HG03558 (cell line): ENCODE measurements around the gene SUPT16H.
"Not testable (repeated sequence)": the region's sequence is repeated elsewhere in the genome, so short reads cannot be mapped to it uniquely, and the experiment has no call there.

Source experiments
- ATAC-seq: cut with Tn5 transposase; IDR thresholded peaks from one replicate; pipeline ENCODE4 v1.9.1; 2021; ENCODE audit warnings: moderate number of reproducible peaks; ENCODE audit not compliant: unreplicated experiment; ENCODE audit errors: extremely low read depth

Gene SUPT16H

DNA sequence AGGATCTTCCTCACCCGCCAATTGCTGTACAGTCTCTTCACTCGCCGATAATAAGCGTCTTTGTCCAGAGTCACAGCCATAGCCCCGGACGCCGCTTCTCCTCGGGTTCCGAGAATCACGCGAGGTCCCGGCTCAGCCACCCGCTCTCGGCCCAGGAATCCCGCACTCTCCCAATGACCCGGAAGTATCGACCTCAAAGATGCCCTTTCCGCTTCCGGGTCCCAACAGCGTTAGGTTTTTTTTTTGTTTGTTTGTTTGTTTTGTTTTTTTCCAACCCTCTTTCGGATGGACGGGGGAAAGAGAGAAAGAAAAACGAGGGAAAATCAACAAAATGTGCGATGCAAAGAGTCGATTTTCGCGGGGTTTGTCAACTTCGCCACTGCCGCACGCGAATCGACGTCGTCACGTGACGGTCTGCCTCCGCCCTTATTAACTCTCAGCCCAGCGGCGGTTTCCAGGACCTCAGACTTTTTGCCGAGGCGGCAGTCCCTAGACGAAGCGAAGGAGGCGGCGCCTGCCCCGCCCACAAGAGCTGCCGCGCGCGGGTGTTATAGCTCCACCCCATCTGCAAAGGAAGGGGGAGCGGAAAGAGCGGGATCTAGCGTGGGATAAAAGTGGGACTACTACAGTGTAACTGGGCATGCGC is at the start of gene SUPT16H:
TSS of gene SUPT16H (minus strand) at position 172 of the 646 bp plus-strand sequence. CDS start at position 80, 92 bp downstream.
- peak; percentile 89 for ATAC-seq

DNA sequence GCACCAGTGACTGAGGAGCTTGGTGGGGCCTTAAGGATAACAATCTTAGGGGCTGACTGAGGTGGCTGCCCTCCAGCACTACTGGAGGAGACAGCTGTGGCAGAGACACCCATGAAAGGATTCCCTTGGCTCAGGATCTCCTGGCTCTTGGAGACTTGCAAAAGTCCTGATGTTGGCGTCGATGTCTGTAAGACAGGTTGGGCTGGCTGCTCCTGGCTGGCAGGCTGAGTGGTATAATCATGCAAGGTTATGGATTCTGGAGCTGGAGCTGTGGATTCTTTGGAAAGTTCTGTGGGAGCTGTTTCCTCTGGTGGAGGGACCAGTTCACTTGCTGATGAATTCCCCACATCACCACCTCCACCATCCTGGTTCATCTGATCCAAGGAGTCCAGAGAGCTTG is 47.3 kb upstream of the SUPT16H start:
- ATAC-seq = no peak

DNA sequence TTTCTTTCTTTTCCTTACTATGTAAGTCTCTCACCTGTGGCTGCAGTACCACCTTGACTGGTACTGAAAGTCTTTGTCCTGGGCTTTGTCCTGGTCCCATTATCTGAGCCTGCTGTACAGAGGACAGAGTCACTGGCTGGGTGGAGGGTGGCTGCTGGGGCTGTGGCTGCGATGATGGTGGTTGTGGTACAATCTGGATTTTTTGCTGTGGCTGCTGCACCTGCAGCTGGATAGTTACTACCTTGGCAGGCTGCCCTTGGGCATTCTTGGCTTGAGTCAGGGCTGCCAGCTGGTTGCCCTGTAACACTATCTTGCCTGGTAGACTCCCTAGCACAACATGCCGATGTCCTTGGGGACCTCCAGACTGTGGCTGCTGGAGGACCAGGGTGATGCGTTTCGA is 45.1 kb upstream of the SUPT16H start:
- ATAC-seq = no peak

DNA sequence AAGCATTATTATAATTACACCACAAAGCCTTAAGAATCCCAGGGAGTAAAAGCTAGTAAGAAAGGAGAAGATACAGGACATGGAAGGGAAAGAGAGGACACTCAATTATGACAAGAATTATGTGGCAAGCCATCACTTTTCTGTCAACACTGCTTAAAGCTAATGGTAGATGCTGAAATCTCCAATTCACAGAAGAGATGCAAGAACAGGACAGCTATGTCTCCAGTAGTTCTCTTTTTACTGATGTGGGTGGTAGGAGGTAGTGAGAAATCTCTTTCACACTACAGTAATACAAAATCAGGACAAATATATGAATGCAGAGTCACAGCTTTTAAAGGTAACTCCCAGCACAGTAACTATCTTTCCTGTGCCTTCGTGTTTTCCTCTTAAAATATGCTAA is 42.9 kb upstream of the SUPT16H start:
- no peak for ATAC-seq

DNA sequence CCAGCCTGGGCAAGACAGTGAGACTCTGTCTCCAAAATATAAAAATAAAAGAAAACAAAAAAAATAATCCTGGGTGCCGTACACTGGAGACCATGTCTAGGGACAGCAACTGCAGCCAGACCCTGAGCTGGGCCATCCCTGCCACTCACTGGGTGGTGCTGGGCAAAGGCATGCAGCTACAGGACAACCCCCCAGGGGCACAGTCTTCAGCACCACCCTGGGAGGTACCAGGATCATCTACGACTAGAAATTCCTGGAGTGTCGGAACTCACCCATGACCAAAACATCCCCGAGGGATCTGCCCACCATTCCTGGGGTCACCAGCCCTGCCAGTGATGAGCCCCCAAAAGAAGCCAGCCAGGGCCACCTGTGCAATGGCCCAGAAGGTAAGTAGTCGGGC is 35.7 kb upstream of the SUPT16H start:
- no peak for ATAC-seq

DNA sequence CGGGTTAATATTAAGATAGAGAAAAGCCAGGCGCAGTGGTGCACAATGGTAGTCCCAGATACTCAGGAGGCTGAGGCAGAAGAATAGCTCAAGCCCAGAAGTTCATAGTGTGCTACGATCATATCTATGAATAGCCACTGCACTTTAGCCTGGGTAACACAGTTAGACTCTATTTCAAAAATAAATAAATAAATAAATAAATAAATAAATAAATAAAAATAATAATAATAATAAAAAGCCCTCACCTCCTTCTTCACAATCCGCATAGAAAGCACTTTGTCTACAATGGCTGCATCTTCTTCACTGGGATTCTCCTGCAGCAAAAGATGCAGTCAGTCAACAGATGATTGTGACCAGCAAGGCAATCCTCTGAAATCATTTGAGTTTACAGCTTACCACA is 31.5 kb upstream of the SUPT16H start:
- no peak for ATAC-seq

DNA sequence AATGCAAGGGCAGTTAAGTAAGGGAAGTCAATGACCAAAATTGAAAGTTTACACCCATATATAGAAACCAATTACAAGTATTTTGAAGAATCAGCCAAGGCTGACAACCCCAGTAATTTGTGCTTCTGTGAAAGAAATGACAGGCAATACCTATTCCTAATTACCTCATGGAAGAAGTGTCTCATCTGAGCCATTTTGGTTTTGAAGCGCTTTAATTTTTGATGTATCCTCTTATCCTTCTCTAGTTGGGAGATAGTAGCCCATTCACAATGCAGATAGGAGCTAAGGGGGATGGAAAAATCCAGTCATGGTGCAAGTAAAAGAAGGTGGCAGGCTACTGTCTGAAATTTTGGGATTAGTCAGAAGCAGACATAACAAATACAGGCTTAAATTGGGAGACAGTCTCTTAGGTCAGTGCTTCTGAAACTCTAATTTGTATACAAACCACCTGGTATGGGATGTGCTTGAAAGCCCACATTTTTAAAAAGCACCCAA is 30.4 kb upstream of the SUPT16H start:
- no peak for ATAC-seq

DNA sequence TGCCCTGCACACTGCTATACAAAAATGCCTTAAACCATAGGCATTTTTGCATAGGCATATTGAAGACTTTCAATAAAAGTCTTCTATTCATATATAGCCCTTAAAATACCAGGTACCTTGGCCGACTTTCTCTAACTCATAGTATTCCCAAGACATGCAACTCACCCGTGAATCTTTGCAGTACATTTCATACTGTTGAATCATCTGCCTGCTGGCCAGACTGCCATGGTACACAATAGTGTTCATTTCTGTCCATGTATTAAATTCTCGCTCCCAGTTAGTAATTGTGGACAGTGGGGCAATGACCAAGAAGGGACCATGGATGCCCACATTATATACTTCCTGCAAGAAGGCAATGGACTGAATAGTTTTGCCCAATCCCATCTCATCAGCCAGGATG is 24.3 kb upstream of the SUPT16H start:
- ATAC-seq = no peak

DNA sequence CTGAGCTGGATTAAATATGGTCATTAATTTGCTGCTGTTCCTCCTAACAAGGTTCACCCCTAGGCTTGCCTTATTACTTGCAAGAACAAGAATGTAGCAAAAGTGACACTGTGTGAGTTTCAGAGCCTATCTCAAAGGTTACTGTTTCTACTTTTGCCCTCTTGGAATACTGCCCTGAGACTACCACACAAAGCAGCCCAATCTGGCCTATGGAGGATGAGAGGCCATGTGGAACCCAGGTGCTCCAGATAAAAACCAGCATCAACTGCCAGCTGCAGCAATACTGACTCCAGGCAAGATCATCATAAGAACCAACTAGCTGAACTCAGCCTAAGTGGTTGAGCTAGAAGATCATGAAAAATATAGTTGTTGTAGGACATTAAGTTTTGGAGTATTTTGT is 22.4 kb upstream of the SUPT16H start:
- ATAC-seq = no peak

DNA sequence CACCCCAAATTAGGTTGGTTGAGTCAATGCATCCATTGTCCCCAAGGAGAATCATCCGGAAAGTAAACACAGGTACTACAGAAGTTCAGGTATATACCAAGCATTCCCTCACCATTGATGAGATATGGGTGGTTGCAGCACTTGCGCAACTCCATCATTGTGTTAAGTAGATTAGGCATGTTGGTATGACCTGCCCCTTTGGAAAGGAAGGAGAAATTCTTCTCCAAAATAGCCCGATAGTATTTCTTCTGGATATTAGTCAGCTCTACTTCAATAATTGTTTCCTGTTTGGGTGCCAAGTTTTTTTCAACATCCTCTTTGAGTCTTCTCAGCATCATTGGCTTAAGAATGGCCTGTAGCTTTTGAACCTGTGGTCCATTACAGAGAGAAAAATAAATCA is 21.3 kb upstream of the SUPT16H start:
- no peak for ATAC-seq

DNA sequence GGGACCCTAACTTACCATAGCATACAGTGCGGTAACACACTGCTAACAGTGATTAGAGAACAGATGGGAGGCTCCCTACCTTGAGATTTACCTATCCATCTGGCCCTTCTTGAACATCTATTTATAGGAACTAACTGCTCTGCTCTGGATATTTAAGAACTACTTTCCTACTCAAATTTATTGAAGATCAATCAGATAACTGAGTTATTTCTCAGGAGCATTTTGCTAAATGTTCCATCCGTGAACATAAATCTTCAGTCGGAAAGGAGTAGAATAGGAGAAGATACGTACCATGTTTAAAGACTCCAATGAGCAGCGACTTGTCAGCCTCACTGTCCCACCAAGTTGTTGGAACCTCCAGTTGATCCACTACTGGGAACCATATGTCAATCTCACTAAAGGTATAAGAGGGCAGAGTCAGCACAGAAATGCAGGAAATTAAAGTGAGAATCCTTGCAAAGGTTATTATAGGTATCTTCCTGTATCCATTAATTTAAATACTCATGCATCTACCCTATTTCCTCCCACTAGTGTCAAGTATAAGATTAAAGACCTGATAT is 15.6 kb upstream of the SUPT16H start:
- no peak for ATAC-seq

DNA sequence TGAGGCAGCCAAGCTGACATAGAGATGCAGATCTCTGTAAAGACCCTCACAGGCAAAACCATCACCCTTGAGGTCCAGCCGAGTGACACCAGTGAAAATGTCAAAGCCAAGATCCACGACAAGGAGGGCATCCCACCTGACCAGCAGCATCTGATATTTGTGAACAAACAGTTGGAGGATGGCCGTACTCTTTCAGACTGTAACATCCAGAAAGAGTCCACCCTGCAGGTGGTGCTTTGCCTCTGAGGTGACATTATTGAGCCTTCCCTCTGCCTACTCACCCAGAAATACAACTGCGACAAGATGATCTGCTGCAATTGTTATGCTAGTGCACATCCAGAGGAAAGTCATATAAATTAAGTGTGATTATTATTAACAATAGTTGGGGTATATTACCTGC is 15.1 kb upstream of the SUPT16H start:
- no peak for ATAC-seq

DNA sequence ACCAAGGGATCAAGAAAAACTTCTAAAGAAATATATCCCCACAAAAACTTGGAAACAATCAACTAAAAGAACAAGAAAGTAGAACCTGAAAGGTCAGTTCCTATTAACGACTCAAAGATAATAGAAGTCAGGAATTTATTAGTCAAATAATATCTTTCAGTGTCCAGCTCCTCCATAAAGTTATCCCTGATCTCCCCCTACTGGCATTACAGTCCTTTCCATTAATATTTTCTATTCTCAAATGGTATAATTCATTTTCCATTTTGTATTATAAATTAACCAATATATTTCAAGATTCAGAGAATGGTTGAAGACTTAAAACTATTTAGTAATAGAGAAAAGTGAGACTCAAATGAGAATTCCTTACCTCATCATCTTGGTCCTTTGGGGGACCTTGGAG is 11.6 kb upstream of the SUPT16H start:
- no peak for ATAC-seq

DNA sequence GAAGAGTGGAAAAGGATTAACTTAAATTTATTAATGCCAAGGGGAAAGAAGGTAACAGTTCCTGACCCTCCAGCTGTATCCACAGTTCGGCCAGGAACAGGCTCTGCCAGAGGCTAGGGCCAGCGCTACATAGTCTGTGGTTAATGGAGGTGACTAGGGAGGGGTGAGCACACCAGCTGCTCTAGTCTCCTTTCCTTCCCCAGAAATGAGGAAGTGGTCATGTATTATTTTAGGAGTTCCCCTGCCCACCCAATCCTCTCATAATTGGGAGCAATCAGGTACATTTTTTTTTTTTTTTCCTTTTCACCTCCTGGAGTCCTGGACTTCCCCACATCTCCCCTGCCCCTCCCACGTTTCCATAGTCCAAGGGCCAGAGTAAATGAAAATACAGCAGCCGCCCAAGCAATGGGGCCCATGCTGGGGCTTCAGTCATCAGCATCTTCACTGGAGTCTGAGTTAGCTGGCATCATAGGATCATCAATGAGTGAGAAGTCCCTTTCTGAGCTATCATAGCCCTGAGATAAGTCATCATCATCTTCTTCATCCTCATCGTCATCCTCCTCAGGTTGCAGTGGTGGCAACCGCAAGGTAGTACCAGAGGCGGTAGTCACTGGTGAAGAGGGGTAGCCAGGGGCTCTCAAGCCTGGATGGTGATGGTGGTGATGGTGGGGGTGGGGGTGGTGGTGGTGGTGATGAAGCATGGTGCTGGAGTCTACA is 1.5 kb upstream of the SUPT16H start:
- no peak for ATAC-seq

DNA sequence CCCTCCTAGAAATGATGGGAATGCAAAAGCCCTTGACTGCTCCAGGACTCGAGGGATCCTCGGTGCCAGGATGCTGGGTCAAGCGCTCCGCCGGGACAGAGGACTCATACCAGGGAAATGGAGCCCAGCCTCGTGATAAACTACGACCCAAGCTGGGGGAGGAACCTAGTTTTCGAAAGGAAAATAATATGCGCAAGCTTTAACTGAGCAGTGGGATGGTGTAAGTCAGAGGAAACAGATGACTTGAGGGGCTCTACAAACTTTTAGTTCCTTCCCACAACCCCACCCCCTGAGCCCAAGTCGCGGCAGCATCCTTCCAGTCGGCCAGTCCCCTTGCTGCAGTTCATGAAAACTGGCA is 654 bp upstream of the SUPT16H start:
- ATAC-seq = peak; percentile 21

DNA sequence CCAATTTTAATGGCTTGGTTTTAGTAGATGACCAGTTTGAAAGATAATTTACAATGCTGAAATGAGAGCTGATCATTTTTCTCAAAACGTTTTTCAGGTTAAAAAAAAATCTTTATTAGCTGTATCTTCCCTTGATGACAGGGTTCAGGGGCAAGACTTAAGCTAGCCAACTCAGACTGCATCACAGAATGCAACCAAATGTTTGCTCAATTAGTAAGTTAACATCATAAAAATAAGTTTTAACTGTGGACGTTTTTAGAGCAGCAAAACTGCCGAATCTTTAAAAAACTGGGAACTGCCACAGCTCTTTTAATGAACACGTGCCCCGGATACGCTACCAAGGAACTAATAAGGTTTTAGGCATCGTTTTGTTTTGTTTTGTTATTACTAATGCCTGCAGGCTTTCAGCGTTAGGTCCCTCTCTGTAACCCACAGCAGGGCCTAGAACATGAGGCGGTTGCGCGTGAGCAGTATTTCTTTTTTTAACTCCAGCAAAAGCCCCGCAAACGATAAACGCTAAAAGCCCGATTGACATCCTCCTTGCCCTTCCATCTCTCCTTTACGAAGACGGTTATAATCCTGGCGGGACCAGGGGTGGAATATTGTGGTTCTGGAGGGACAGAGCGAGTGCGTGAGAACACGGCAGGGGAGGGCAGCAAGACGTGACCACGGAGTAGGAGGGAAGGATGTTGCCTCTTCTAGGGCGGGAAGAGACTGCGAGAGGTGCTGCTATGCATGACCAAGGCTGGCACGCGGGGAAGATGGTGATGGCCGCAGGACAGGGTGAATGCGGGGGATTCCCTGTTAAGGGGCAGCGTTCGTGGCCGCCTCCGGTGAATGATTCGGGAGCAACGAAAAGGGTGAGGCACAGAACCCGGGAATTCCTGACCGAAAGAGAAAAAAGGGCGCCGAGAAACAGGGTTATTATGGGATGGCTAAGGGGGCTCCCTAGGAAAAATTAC is 652 bp downstream of the SUPT16H start:
- no peak for ATAC-seq

DNA sequence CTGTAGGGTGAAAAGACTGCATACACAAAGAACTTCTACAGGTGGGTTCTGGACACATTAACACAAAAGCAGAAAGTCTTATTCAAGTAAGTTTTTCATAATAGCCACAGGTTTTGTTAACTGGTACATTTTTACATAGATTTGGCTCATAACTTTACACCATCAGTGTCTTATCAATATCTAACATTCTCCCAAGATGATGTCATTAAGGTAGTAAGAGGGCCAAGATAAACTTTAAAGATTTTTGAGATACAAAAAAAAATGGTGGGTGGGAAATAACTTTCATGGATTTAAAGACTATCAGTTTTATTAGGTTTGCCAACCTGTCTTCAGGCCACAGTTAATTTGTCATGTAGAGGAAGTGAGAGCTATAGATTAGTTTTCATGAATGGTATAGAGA is 1.7 kb downstream of the SUPT16H start:
- no peak for ATAC-seq

DNA sequence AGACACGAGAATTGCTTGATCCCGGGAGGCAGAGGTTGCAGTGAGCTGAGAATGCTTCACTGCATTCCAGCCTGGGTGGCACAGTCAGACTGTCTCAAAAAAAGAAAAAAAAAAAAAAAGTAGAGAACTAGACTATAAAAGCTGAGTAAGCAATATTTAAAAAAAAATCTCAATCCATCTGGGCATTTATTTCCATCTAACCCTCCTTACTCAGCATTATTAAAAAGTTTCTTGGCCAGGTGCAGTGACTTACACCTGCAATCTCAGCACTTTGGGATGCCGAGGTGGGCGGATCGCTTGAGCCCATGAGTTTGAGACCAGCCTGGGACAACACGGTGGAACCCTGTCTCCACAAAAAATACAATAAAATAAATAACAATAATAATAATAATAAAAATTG is 4.5 kb downstream of the SUPT16H start:
- no peak for ATAC-seq

DNA sequence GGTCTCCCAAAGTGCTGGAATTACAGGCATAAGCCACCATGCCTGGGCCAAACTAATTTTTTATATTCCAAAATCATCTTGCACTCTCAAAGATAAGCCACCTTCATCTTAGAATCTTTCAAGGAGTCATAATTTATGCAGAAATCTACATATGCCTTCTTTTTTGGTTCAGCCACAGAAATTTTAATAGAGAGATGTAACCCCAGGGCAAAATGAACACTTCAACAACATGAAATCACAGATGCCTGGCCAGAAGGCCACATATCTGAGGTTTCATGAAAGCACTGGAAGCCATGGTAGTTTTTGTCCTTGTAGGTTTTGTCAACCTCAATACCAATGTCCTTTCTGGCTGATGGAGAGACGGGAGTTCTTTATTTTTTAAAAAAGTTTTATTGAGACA is 9.8 kb downstream of the SUPT16H start:
- ATAC-seq = no peak

DNA sequence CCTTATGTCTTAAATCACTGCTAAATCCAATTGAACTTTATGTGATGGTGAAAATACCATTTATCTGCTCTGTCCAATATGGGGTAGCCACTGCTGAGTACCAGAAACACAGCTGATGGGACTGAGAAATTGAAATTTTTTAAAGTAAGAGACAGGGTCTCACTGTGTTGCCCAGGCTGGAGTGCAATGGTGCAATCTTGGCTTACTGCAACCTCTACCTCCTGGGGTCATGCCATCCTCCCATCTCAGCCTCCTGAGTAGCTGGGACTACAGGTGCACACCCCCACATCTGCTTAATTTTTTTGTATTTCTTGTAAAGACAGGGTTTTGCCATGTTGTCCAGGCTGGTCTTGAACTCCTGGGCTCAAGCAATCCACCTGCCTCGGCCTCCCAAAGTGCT is 11.0 kb downstream of the SUPT16H start:
- not testable (repeated sequence) for ATAC-seq
